ENCODE results near the gene ZFP91. TPM values are rescaled to one million over a fixed set of nuclear protein-coding genes. Genes with fewer than 3 reads are reported as not detected.

The ZFP91 gene
- total RNA-seq, 1 experiment from 2014 or later: 74.3 TPM

GRCh38 chr11:58596621-58597020 lies 17.8 kb downstream of the ZFP91 start:
- BruUV-seq (replicated peaks): no TSS peak
- DNase-seq (ENCODE audit: low spot score): peak; percentile 22
- Histone ChIP-seq H3K9me3 (ENCODE audit: low read depth, low read length, poor library complexity, severe bottlenecking) (no peaks in the 10 kb centered on the region), H3K27ac (ENCODE audit: low read depth, low read length, poor library complexity, severe bottlenecking) (no peak overlapping the region), H3K36me3 (ENCODE audit: insufficient read depth, low read length, poor library complexity, severe bottlenecking) (no peaks in the 10 kb centered on the region), H3K27me3 (replicated peaks; ENCODE audit: insufficient read depth, low read depth, low read length, poor library complexity) (no peaks in the 10 kb centered on the region), H3K4me1 (ENCODE audit: insufficient read depth, low read length, poor library complexity, severe bottlenecking) (peaks cover 4% of the 10 kb centered on the region), H3K4me3 (ENCODE audit: low read depth, low read length, poor library complexity, severe bottlenecking) (no peak overlapping the region)
- CTCF ChIA-PET: no interaction called here
- POLR2A ChIA-PET (ENCODE audit: low non-redundant PET): no interaction called here
- TF ChIP-seq CTCF (conservative IDR thresholded peaks at IDR 0.05; ENCODE audit: low read depth, low read length) (no peak), EZH2 (IDR thresholded peaks at IDR 0.05; ENCODE audit: borderline replicate concordance, low read depth, low read length, poor library complexity, severe bottlenecking) (no peak)
- intact Hi-C loops (cut with micrococcal nuclease; ENCODE audit: unreplicated experiment): no loop called here

- Histone ChIP-seq H3K9me3 (ENCODE audit: low read depth, low read length, poor library complexity, severe bottlenecking) (no peaks in the 10 kb centered on the region), H3K4me3 (ENCODE audit: low read depth, low read length, poor library complexity, severe bottlenecking) (no peak overlapping the region), H3K36me3 (ENCODE audit: insufficient read depth, low read length, poor library complexity, severe bottlenecking) (no peaks in the 10 kb centered on the region), H3K4me1 (ENCODE audit: insufficient read depth, low read length, poor library complexity, severe bottlenecking) (peaks cover 4% of the 10 kb centered on the region), H3K27ac (ENCODE audit: low read depth, low read length, poor library complexity, severe bottlenecking) (no peak overlapping the region), H3K27me3 (replicated peaks; ENCODE audit: insufficient read depth, low read depth, low read length, poor library complexity) (no peaks in the 10 kb centered on the region)
- TF ChIP-seq CTCF (conservative IDR thresholded peaks at IDR 0.05; ENCODE audit: low read depth, low read length): no peak
- TF ChIP-seq EZH2 (IDR thresholded peaks at IDR 0.05; ENCODE audit: borderline replicate concordance, low read depth, low read length, poor library complexity, severe bottlenecking): no peak
- DNase-seq (ENCODE audit: low spot score): no peak
- BruUV-seq (replicated peaks): no TSS peak
- intact Hi-C loops (cut with micrococcal nuclease; ENCODE audit: unreplicated experiment): no loop called here
- CTCF ChIA-PET: interaction anchor here (0.6 kb wide), 1 partner anchor 22 kb away, joined by 3 read pairs; the partner anchor contains the start of gene LPXN
- POLR2A ChIA-PET (ENCODE audit: low non-redundant PET): no interaction called here
Observed at GRCh38 chr11:58597486-58598144, 18.8 kb downstream of the ZFP91 start.

DNA sequence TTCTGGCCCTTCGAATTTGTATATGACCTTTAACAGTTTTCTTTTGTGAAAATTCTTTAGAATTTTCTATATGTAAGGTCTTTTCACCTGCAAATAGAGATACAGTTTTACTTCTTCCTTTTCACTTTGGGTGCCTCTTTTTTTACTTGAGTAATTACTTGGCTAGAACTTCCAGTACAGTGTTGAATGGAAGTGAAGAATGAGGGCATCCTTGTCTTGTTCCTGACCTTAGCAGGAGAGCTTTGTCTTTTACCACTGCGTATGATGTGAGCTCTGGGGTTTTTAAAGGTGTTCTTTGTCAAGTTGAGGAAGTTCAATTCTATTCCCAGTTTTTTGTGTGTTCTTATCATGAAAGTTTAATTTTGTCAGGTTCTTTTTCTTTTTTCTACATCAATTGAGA lies 21.6 kb downstream of the ZFP91 start:
- POLR2A ChIA-PET (ENCODE audit: low non-redundant PET): no interaction called here

More for the DNA sequence above, 21.6 kb downstream of the ZFP91 start:
- H3K27me3 ChIP-seq (replicated peaks; ENCODE audit: insufficient read depth, low read depth, low read length, poor library complexity): no peaks in the 10 kb centered on the region
- intact Hi-C loops (cut with micrococcal nuclease; ENCODE audit: unreplicated experiment): no loop called here
- H3K4me1 ChIP-seq (ENCODE audit: insufficient read depth, low read length, poor library complexity, severe bottlenecking): peaks cover 6% of the 10 kb centered on the region
- BruUV-seq (replicated peaks): no TSS peak
- no peaks in the 10 kb centered on the region for H3K9me3 ChIP-seq (ENCODE audit: low read depth, low read length, poor library complexity, severe bottlenecking)
- no peak overlapping the region for H3K4me3 ChIP-seq (ENCODE audit: low read depth, low read length, poor library complexity, severe bottlenecking)
- no peak for DNase-seq (ENCODE audit: low spot score)
- H3K36me3 ChIP-seq (ENCODE audit: insufficient read depth, low read length, poor library complexity, severe bottlenecking): no peaks in the 10 kb centered on the region
- H3K27ac ChIP-seq (ENCODE audit: low read depth, low read length, poor library complexity, severe bottlenecking): no peak overlapping the region
- CTCF ChIA-PET: no interaction called here
- no peak for TF ChIP-seq CTCF (conservative IDR thresholded peaks at IDR 0.05; ENCODE audit: low read depth, low read length)
- no peak for TF ChIP-seq EZH2 (IDR thresholded peaks at IDR 0.05; ENCODE audit: borderline replicate concordance, low read depth, low read length, poor library complexity, severe bottlenecking)
